OCI-LY1 (cell line): ENCODE measurements around the gene PLEKHO2.
A peak's percentile ranks its signal among the peaks of the same experiment; 100 is the strongest.

Source experiments
- H2AFZ ChIP-seq: fragments of 200-600 bp; sonication (generic), shearing (Covaris generic); 2 replicates; pipeline ENCODE4 v1.6.0; 2014; ENCODE audit warnings: antibody characterized with exemption, mild to moderate bottlenecking, low read length
- H3F3A ChIP-seq: fragments of 200-600 bp; sonication (generic), shearing (Covaris generic); 2 replicates; pipeline ENCODE4 v1.6.0; 2014; ENCODE audit warnings: mild to moderate bottlenecking, antibody characterized with exemption, low read length, moderate library complexity; ENCODE audit not compliant: insufficient read depth
- H3K27ac ChIP-seq: fragments of 200-600 bp; sonication (generic); 2 replicates; pipeline ENCODE4 v1.5.1; 2014; ENCODE audit warnings: low read length, mixed run types, mild to moderate bottlenecking, low read depth; ENCODE audit not compliant: poor library complexity, severe bottlenecking
- H3K27me3 ChIP-seq: fragments of 200-600 bp; sonication (generic); 2 replicates; pipeline ENCODE4 v1.6.0; 2014; ENCODE audit warnings: antibody characterized with exemption, mild to moderate bottlenecking, low read length, moderate library complexity; ENCODE audit not compliant: insufficient read depth
- H3K36me3 ChIP-seq: fragments of 200-600 bp; sonication (generic); 2 replicates; pipeline ENCODE4 v1.6.1; 2014; ENCODE audit warnings: mild to moderate bottlenecking, antibody characterized with exemption, low read length, moderate library complexity, mixed read lengths; ENCODE audit not compliant: insufficient read depth
- H3K4me1 ChIP-seq: fragments of 200-600 bp; sonication (generic); 2 replicates; pipeline ENCODE4 v1.5.1; 2014; ENCODE audit warnings: mild to moderate bottlenecking, low read length, moderate library complexity; ENCODE audit not compliant: insufficient read depth, severe bottlenecking
- H3K4me2 ChIP-seq: fragments of 200-600 bp; sonication (generic), shearing (Covaris generic); 2 replicates; pipeline ENCODE4 v1.6.1; 2014; ENCODE audit warnings: low read length
- H3K4me3 ChIP-seq: fragments of 200-600 bp; sonication (generic); 2 replicates; pipeline ENCODE4 v1.5.1; 2014; ENCODE audit warnings: low read length, low read depth, mild to moderate bottlenecking, mixed read lengths; ENCODE audit not compliant: poor library complexity, severe bottlenecking
- H3K79me2 ChIP-seq: fragments of 200-600 bp; shearing (Covaris generic); 2 replicates; pipeline ENCODE4 v1.6.1; 2016; ENCODE audit warnings: mixed run types, low read length, mixed read lengths; ENCODE audit not compliant: insufficient read depth
- H3K9ac ChIP-seq: fragments of 200-600 bp; sonication (generic), shearing (Covaris generic); 2 replicates; pipeline ENCODE4 v1.6.1; 2014; ENCODE audit warnings: mild to moderate bottlenecking, low read length, mixed read lengths
- H3K9me2 ChIP-seq: fragments of 200-600 bp; sonication (generic), shearing (Covaris generic); 2 replicates; pipeline ENCODE4 v1.6.1; 2014; ENCODE audit warnings: low read depth, mild to moderate bottlenecking, low read length, mixed read lengths
- H3K9me3 ChIP-seq: fragments of 200-600 bp; shearing (Covaris generic); 2 replicates; pipeline ENCODE4 v1.6.1; 2014; ENCODE audit warnings: low read length, mixed read lengths
- H4K20me1 ChIP-seq: fragments of 200-600 bp; sonication (generic), shearing (Covaris generic); 2 replicates; pipeline ENCODE4 v1.6.0; 2016; ENCODE audit warnings: mild to moderate bottlenecking, low read length; ENCODE audit not compliant: insufficient read depth
- CTCF ChIP-seq: fragments of 200-600 bp; sonication (generic), shearing (Covaris generic); IDR thresholded peaks from 2 replicates; pipeline ENCODE4 v1.5.1; 2017; ENCODE audit warnings: mild to moderate bottlenecking, antibody characterized with exemption, low read length, moderate library complexity, mixed read lengths
- EZH2 ChIP-seq: fragments of 200-600 bp; sonication (generic), shearing (Covaris generic); IDR thresholded peaks from 2 replicates; pipeline ENCODE4 v1.8.0; 2017; ENCODE audit warnings: borderline replicate concordance, mixed run types, mild to moderate bottlenecking, antibody characterized with exemption, low read length, moderate library complexity, mixed read lengths

The PLEKHO2 gene

GRCh38 chr15:64824929-64825430, 16.7 kb upstream of the PLEKHO2 start:
- TF ChIP-seq EZH2 (no peak), CTCF (no peak)
- peaks cover 30% of the 10 kb centered on the region for H3K4me1 ChIP-seq
- peak overlapping the region; percentile 99 for H3K9ac ChIP-seq
- no peaks in the 10 kb centered on the region for H3K27me3 ChIP-seq
- H3F3A ChIP-seq = no peaks in the 10 kb centered on the region
- H4K20me1 ChIP-seq = no peaks in the 10 kb centered on the region
- peak overlapping the region; percentile 100 for H3K4me3 ChIP-seq
- H2AFZ ChIP-seq = no peak overlapping the region
- no peaks in the 10 kb centered on the region for H3K9me3 ChIP-seq
- H3K9me2 ChIP-seq = no peaks in the 10 kb centered on the region
- peaks cover 34% of the 10 kb centered on the region for H3K36me3 ChIP-seq
- H3K4me2 ChIP-seq = peak overlapping the region; percentile 84
- peak overlapping the region; percentile 85 for H3K27ac ChIP-seq
- 0 out of 2 replicates have a peak, but pooled peaks cover 4% of the 10 kb centered on the region for H3K79me2 ChIP-seq

GRCh38 chr15:64825431-64826294, 16.1 kb upstream of the PLEKHO2 start, which contains the start of gene PIF1:
TSS of gene PIF1 (minus strand) at chr15:64825647. CDS start at chr15:64824335, 1,312 bp downstream.
- H3K79me2 ChIP-seq = 0 out of 2 replicates have a peak, but pooled peaks cover 4% of the 10 kb centered on the region
- no peaks in the 10 kb centered on the region for H3K9me2 ChIP-seq

GRCh38 chr15:64828985-64829384, 12.7 kb upstream of the PLEKHO2 start:
- H3K4me1 ChIP-seq = peaks cover 22% of the 10 kb centered on the region
- H4K20me1 ChIP-seq = no peaks in the 10 kb centered on the region
- H3K4me2 ChIP-seq = no peak overlapping the region
- H3K4me3 ChIP-seq = no peak overlapping the region
- H3K9me2 ChIP-seq = no peaks in the 10 kb centered on the region
- TF ChIP-seq CTCF (no peak), EZH2 (no peak)
- no peaks in the 10 kb centered on the region for H3K27me3 ChIP-seq
- no peaks in the 10 kb centered on the region for H3F3A ChIP-seq
- H2AFZ ChIP-seq = no peak overlapping the region
- H3K9ac ChIP-seq = no peak overlapping the region
- H3K79me2 ChIP-seq = 0 out of 2 replicates have a peak, but pooled peaks cover 4% of the 10 kb centered on the region
- H3K36me3 ChIP-seq = no peaks in the 10 kb centered on the region
- H3K9me3 ChIP-seq = no peaks in the 10 kb centered on the region
- no peak overlapping the region for H3K27ac ChIP-seq

More at GRCh38 chr15:64825431-64826294, 16.1 kb upstream of the PLEKHO2 start, which contains the start of gene PIF1:
- Histone ChIP-seq H3K27me3 (no peaks in the 10 kb centered on the region), H3K4me2 (peak within 1 kb of the TSS; percentile 98), H3K9ac (peak within 1 kb of the TSS; percentile 99), H3K4me3 (peak within 1 kb of the TSS; percentile 100), H4K20me1 (no peaks in the 10 kb centered on the region), H2AFZ (no peak within 1 kb of the TSS; the same call in 1 of the 2 replicates), H3F3A (no peaks in the 10 kb centered on the region), H3K9me3 (no peaks in the 10 kb centered on the region), H3K27ac (peak within 1 kb of the TSS; percentile 85), H3K36me3 (peaks cover 28% of the 10 kb centered on the region), H3K4me1 (peaks cover 30% of the 10 kb centered on the region)
- TF ChIP-seq EZH2 (no peak), CTCF (no peak)
